GM12878 (cell line): Measurements from ENCODE around the gene PPP1R3G.

Source experiments
- CBX5 ChIP-seq: sonication (generic); IDR thresholded peaks from 2 replicates; pipeline ENCODE4 v1.6.1; 2016; ENCODE audit warnings: low read depth, moderate library complexity, mild to moderate bottlenecking, inconsistent platforms
- EZH2 ChIP-seq: IDR thresholded peaks from 2 replicates; pipeline ENCODE4 v1.6.1; 2012; ENCODE audit warnings: low read depth, mild to moderate bottlenecking, control low read depth, inconsistent platforms, low read length, borderline replicate concordance; ENCODE audit not compliant: control insufficient read depth
- FOXK2 ChIP-seq: fragments of 450-650 bp; IDR thresholded peaks from 2 replicates; pipeline ENCODE4 v1.6.1; 2017; ENCODE audit warnings: mild to moderate bottlenecking, moderate library complexity
- JUND ChIP-seq: IDR thresholded peaks from 2 replicates; pipeline ENCODE4 v1.6.1; 2012; ENCODE audit warnings: low read depth, mild to moderate bottlenecking, low read length, improper control_type of control experiment, moderate library complexity
- MEF2A ChIP-seq: IDR thresholded peaks from 2 replicates; pipeline ENCODE4 v1.6.1; 2011; ENCODE audit warnings: low read depth, mild to moderate bottlenecking, low read length, moderate library complexity; ENCODE audit not compliant: insufficient read depth
- MXI1 ChIP-seq: fragments of 150-350 bp; IDR thresholded peaks from 2 replicates; pipeline ENCODE4 v1.6.1; 2011; ENCODE audit warnings: low read depth, mild to moderate bottlenecking, inconsistent platforms, low read length, improper control_type of control experiment
- PML ChIP-seq: IDR thresholded peaks from 2 replicates; pipeline ENCODE4 v1.6.1; 2012; ENCODE audit warnings: low read length, inconsistent platforms
- POLR2A ChIP-seq: IDR thresholded peaks from 2 replicates; pipeline ENCODE4 v1.6.1; 2011; ENCODE audit warnings: low read depth, mild to moderate bottlenecking, low read length
- POLR2AphosphoS5 ChIP-seq: IDR thresholded peaks from 2 replicates; pipeline ENCODE4 v1.6.1; 2011; ENCODE audit warnings: mild to moderate bottlenecking, low read length, inconsistent platforms
- SMC3 ChIP-seq: IDR thresholded peaks from 2 replicates; pipeline ENCODE4 v1.6.1; 2011; ENCODE audit warnings: low read length, improper control_type of control experiment, borderline replicate concordance
- TF ChIP-seq, protein P1 (sequence below), 3 experiments: IDR thresholded peaks in 2 of 3; conservative IDR thresholded peaks in 1 of 3; 2 replicates each; pipeline ENCODE4 v1.5.1; 2011; ENCODE audit warnings: low read depth in 3 of 3, low read length in 3 of 3, mild to moderate bottlenecking in 3 of 3, control low read depth in 2 of 3, moderate library complexity in 2 of 3, inconsistent platforms in 1 of 3, mixed read lengths in 1 of 3; ENCODE audit not compliant: control insufficient read depth in 2 of 3, insufficient read depth in 1 of 3; ENCODE audit errors: extremely low read depth in 1 of 3

DNA sequence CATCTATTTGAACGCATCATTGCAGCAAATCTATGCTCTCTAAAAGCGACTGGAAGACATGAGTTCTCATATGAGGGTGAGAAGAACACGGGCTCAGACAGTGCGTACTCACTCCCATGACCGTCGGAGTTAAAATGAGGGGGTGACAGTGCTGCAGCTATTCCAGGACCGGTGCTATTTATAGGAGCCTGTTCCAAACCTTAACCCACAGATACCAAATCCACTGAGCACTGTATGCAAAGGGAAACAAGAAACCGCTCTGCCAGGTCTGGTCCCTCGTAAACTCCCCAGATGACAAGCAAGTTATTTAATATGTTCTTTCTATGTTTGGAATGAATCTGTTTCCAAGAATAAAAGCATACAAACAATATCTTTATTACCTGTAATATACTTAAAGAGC, 22.9 kb downstream of the PPP1R3G start:
- TF ChIP-seq MEF2A (no peak), POLR2A (no peak), POLR2AphosphoS5 (no peak), PML (no peak), MXI1 (no peak), CBX5 (no peak), EZH2 (no peak), FOXK2 (no peak), JUND (no peak), SMC3 (no peak)
- TF ChIP-seq, protein P1, sequence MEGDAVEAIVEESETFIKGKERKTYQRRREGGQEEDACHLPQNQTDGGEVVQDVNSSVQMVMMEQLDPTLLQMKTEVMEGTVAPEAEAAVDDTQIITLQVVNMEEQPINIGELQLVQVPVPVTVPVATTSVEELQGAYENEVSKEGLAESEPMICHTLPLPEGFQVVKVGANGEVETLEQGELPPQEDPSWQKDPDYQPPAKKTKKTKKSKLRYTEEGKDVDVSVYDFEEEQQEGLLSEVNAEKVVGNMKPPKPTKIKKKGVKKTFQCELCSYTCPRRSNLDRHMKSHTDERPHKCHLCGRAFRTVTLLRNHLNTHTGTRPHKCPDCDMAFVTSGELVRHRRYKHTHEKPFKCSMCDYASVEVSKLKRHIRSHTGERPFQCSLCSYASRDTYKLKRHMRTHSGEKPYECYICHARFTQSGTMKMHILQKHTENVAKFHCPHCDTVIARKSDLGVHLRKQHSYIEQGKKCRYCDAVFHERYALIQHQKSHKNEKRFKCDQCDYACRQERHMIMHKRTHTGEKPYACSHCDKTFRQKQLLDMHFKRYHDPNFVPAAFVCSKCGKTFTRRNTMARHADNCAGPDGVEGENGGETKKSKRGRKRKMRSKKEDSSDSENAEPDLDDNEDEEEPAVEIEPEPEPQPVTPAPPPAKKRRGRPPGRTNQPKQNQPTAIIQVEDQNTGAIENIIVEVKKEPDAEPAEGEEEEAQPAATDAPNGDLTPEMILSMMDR (IDR thresholded peaks at IDR 0.05 in 2 of 3, conservative IDR thresholded peaks at IDR 0.05 in 1 of 3; ENCODE audit: control insufficient read depth in 2 of 3, extremely low read depth in 1 of 3, insufficient read depth in 1 of 3, low read depth in 3 of 3, low read length in 3 of 3) = no peak
